ENCODE data around the gene POSTN. TPM values are rescaled to one million over a fixed set of nuclear protein-coding genes. Genes with fewer than 3 reads are reported as not detected.

Gene POSTN
- total and polyA plus RNA-seq, 2 of the 4 experiments (the other 2 are of a cell fraction), result 32.6 to 44.7 TPM

GRCh38 chr13:37640499-37640898 lies 41.9 kb upstream of the POSTN start:
- Histone ChIP-seq H3K4me3 (ENCODE audit: insufficient read depth, low read depth, low read length) (no peak overlapping the region), H2BK120ac (ENCODE audit: low read depth, low read length) (no peak overlapping the region), H4K20me1 (ENCODE audit: insufficient read depth, low read length) (no peaks in the 10 kb centered on the region), H2BK5ac (ENCODE audit: low read depth, low read length, poor library complexity, severe bottlenecking) (no peak overlapping the region), H3K9me1 (ENCODE audit: insufficient read depth, low read length) (no peaks in the 10 kb centered on the region), H3K27ac (ENCODE audit: insufficient read depth, low read length) (no peak overlapping the region), H3K56ac (ENCODE audit: extremely low read depth, insufficient read depth, low read length) (no peak overlapping the region), H3K4me2 (ENCODE audit: low read depth, low read length) (no peak overlapping the region), H4K8ac (ENCODE audit: low read depth in 2 of 2, low read length in 2 of 2) (no peak overlapping the region; a peak in 1 of 4 replicates), H3K9ac (ENCODE audit: low read depth, low read length) (no peak overlapping the region), H2AK9ac (replicated peaks; ENCODE audit: low read depth, low read length, poor library complexity) (no peak overlapping the region), H3K4ac (ENCODE audit: low read depth, low read length) (no peak overlapping the region), H4K91ac (ENCODE audit: insufficient read depth, low read depth, low read length) (no peak overlapping the region), H2AFZ (replicated peaks; ENCODE audit: low read length, poor library complexity) (no peak overlapping the region), H4K5ac (ENCODE audit: low read depth, low read length) (no peak overlapping the region), H2BK20ac (ENCODE audit: low read depth, low read length) (no peak overlapping the region), H2AK5ac (ENCODE audit: low read depth, low read length) (no peak overlapping the region), H3K18ac (ENCODE audit: low read depth, low read length) (no peak overlapping the region), H3K4me1 (ENCODE audit: control insufficient read depth, insufficient read depth, low read length) (peaks cover 4% of the 10 kb centered on the region), H3K9me3 (ENCODE audit: control insufficient read depth, insufficient read depth, low read length) (no peaks in the 10 kb centered on the region), H3K23ac (ENCODE audit: low read depth, low read length) (no peak overlapping the region), H3K14ac (replicated peaks; ENCODE audit: low read depth, low read length) (no peak overlapping the region), H2BK15ac (ENCODE audit: low read depth, low read length) (no peak overlapping the region), H3K27me3 (ENCODE audit: control insufficient read depth, insufficient read depth, low read length) (no peaks in the 10 kb centered on the region), H3K79me1 (ENCODE audit: low read depth in 1 of 2, low read length in 2 of 2) (no peaks in the 10 kb centered on the region), H3K36me3 (ENCODE audit: control insufficient read depth, insufficient read depth, low read length) (no peaks in the 10 kb centered on the region; the same call in 1 of the 2 replicates)
- TF ChIP-seq FOS (IDR thresholded peaks at IDR 0.05; ENCODE audit: low read depth, low read length) (no peak), RCOR1 (IDR thresholded peaks at IDR 0.05; ENCODE audit: insufficient replicate concordance, low read length) (no peak), BHLHE40 (IDR thresholded peaks at IDR 0.05; ENCODE audit: low read depth, low read length) (no peak), USF2 (IDR thresholded peaks at IDR 0.05; ENCODE audit: low read depth, low read length) (no peak), MXI1 (IDR thresholded peaks at IDR 0.05; ENCODE audit: borderline replicate concordance, low read depth, low read length) (no peak), CHD1 (IDR thresholded peaks at IDR 0.05; ENCODE audit: low read depth, low read length) (no peak), CTCF (conservative IDR thresholded peaks at IDR 0.05; ENCODE audit: low read depth, low read length) (peak; percentile 87), ELK1 (IDR thresholded peaks at IDR 0.05; ENCODE audit: borderline replicate concordance, low read depth, low read length) (no peak), MAZ (IDR thresholded peaks at IDR 0.05; ENCODE audit: borderline replicate concordance, low read depth, low read length) (no peak), POLR2A (IDR thresholded peaks at IDR 0.05; ENCODE audit: low read depth, low read length) (0 out of 2 replicates have a peak, but pooled peaks have one; percentile 38), SMC3 (IDR thresholded peaks at IDR 0.05; ENCODE audit: low read depth, low read length) (peak; percentile 96), CEBPB (IDR thresholded peaks at IDR 0.05; ENCODE audit: low read depth, low read length) (0 out of 2 replicates have a peak, but pooled peaks have one; percentile 4), RFX5 (IDR thresholded peaks at IDR 0.05; ENCODE audit: low read depth, low read length) (no peak), MAFK (IDR thresholded peaks at IDR 0.05; ENCODE audit: low read depth, low read length) (no peak), NFE2L2 (IDR thresholded peaks at IDR 0.05; ENCODE audit: low read depth, low read length) (no peak), RAD21 (IDR thresholded peaks at IDR 0.05; ENCODE audit: low read length) (peak; percentile 94)
- ChIA-PET POLR2A (ENCODE audit: unreplicated experiment) (no interaction called here), CTCF (interaction anchor here (0.7 to 2.2 kb wide), 7 partner anchors 17 to 709 kb away, joined by 3 to 6 read pairs (median 3); partner anchors contain the start of gene UFM1)
- in situ Hi-C loops (cut with MboI; ENCODE audit: low sequenced_read_pairs) (loop anchor here (10.0 to 25.0 kb wide), 5 partner anchors 224 to 1122 kb away; partner anchors contain the start of gene TRPC4), dilution Hi-C loops (cut with HindIII; ENCODE audit: low sequenced_read_pairs, unreplicated experiment) (no loop called here), intact Hi-C loops (cut with micrococcal nuclease) (loop anchor here (1.0 to 10.0 kb wide), 9 partner anchors 118 to 1274 kb away; partner anchors contain the start of gene UFM1)
- BruUV-seq (replicated peaks), result no TSS peak
- no CpG with 5 or more reads among the region's 2 CpGs for WGBS, 2 experiments (ENCODE audit: extremely low coverage in 2 of 2, insufficient read length in 1 of 2)
- peak; percentile 91 for ATAC-seq (ENCODE audit: low read depth)
- DNase-seq, result peak; percentile 86
